HCT116 (cell line): ENCODE results near the gene PRDX1.

Source experiments
- JUND ChIP-seq: IDR thresholded peaks from 2 replicates; pipeline ENCODE4 v1.6.1; 2012
- POLR2A ChIP-seq: IDR thresholded peaks from 2 replicates; pipeline ENCODE4 v1.7.0; 2011; ENCODE audit warnings: borderline replicate concordance; ENCODE audit not compliant: insufficient read depth, insufficient read length; ENCODE audit errors: extremely low read depth
- SP1 ChIP-seq: IDR thresholded peaks from 2 replicates; pipeline ENCODE4 v1.6.1; 2012; ENCODE audit warnings: low read depth
- ZNF274 ChIP-seq: fragments of 200-500 bp; sonication (Bioruptor generic); IDR thresholded peaks from 2 replicates; pipeline ENCODE4 v1.6.1; 2014; ENCODE audit warnings: mild to moderate bottlenecking, low read depth, low read length, inconsistent platforms
- TF ChIP-seq, protein P1 (sequence below), 3 experiments: fragments of 200-600 bp in 1 of 3; sonication (generic) in 1 of 3; IDR thresholded peaks in 2 of 3; conservative IDR thresholded peaks in 1 of 3; 2 replicates each; pipeline ENCODE4 v1.5.1; 2012 to 2017; ENCODE audit warnings: low read depth in 2 of 3, low read length in 2 of 3, antibody characterized with exemption in 1 of 3, borderline replicate concordance in 1 of 3, control low read depth in 1 of 3, mild to moderate bottlenecking in 1 of 3, mixed read lengths in 1 of 3, mixed run types in 1 of 3, moderate library complexity in 1 of 3; ENCODE audit not compliant: insufficient read depth in 1 of 3

DNA sequence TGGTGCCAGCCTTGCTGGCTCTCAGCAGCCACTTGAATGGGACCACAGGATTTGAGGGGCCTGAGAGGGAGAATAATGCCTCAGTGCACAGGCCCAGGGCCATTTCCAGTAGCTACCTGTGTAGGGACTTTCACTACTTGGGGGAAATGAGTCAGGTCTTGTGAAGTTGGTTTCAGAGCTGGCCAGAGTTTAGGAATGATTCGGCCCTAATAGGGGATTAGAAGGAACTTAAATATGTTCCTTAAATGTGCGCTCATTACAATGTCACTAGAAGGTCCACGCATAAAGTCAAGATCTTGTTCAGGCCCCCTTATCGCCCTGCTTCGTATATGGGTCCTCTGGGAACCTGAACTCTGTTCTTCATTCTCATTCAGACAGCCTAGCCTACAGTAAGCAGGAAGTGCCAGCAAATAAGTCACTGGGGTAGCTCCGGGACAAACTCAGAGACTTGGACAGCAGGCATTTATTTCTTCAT, 23.4 kb upstream of the PRDX1 start:
- TF ChIP-seq, protein P1, sequence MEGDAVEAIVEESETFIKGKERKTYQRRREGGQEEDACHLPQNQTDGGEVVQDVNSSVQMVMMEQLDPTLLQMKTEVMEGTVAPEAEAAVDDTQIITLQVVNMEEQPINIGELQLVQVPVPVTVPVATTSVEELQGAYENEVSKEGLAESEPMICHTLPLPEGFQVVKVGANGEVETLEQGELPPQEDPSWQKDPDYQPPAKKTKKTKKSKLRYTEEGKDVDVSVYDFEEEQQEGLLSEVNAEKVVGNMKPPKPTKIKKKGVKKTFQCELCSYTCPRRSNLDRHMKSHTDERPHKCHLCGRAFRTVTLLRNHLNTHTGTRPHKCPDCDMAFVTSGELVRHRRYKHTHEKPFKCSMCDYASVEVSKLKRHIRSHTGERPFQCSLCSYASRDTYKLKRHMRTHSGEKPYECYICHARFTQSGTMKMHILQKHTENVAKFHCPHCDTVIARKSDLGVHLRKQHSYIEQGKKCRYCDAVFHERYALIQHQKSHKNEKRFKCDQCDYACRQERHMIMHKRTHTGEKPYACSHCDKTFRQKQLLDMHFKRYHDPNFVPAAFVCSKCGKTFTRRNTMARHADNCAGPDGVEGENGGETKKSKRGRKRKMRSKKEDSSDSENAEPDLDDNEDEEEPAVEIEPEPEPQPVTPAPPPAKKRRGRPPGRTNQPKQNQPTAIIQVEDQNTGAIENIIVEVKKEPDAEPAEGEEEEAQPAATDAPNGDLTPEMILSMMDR (IDR thresholded peaks at IDR 0.05 in 2 of 3, conservative IDR thresholded peaks at IDR 0.05 in 1 of 3; ENCODE audit: borderline replicate concordance in 1 of 3, insufficient read depth in 1 of 3, low read depth in 2 of 3, low read length in 2 of 3), result no peak
- TF ChIP-seq ZNF274 (no peak), POLR2A (no peak), SP1 (no peak), JUND (no peak)
